Trophoblast cell (in vitro differentiated cells and primary cell): ENCODE data around the gene FES.

Source experiments
- DNase-seq, 2 donors: peaks; one replicate each; pipeline ENCODE4 v3.0.0-alpha.2; 2016
- H2AFZ ChIP-seq: 2 replicates; pipeline ENCODE4 v1.6.1; 2013; ENCODE audit warnings: low read length, moderate library complexity, mild to moderate bottlenecking; ENCODE audit not compliant: insufficient read depth, poor library complexity
- H2AK5ac ChIP-seq: 2 replicates; pipeline ENCODE4 v1.6.1; 2013; ENCODE audit warnings: mild to moderate bottlenecking, low read length
- H2BK120ac ChIP-seq: 2 replicates; pipeline ENCODE4 v1.6.1; 2013; ENCODE audit warnings: low read length, mild to moderate bottlenecking, moderate library complexity; ENCODE audit not compliant: insufficient read depth, poor library complexity
- H2BK12ac ChIP-seq: 2 replicates; pipeline ENCODE4 v1.6.1; 2013; ENCODE audit warnings: mild to moderate bottlenecking, low read length, moderate library complexity
- H2BK5ac ChIP-seq: 2 replicates; pipeline ENCODE4 v1.6.1; 2013; ENCODE audit warnings: low read length, low read depth, moderate library complexity, mild to moderate bottlenecking; ENCODE audit not compliant: poor library complexity
- H3K14ac ChIP-seq: 2 replicates; pipeline ENCODE4 v1.6.1; 2013; ENCODE audit warnings: mild to moderate bottlenecking, low read length
- H3K18ac ChIP-seq: 2 replicates; pipeline ENCODE4 v1.6.1; 2013; ENCODE audit warnings: mild to moderate bottlenecking, low read length
- H3K23ac ChIP-seq: 2 replicates; pipeline ENCODE4 v1.6.1; 2013; ENCODE audit warnings: low read length
- H3K27ac ChIP-seq: 2 replicates; pipeline ENCODE4 v1.5.1; 2013; ENCODE audit warnings: low read depth, mild to moderate bottlenecking, inconsistent platforms, low read length, moderate library complexity
- H3K27me3 ChIP-seq: 2 replicates; pipeline ENCODE4 v1.6.1; 2013; ENCODE audit warnings: inconsistent platforms, mild to moderate bottlenecking, low read length, moderate library complexity; ENCODE audit not compliant: insufficient read depth
- H3K36me3 ChIP-seq, 2 experiments: 1 replicate in 1 of 2; 2 replicates in 1 of 2; pipeline ENCODE4 v1.6.1; 2013; ENCODE audit warnings: low read length in 2 of 2, mild to moderate bottlenecking in 2 of 2, moderate library complexity in 1 of 2; ENCODE audit not compliant: insufficient read depth in 2 of 2, control insufficient read depth in 1 of 2
- H3K4ac ChIP-seq: 2 replicates; pipeline ENCODE4 v1.6.1; 2013; ENCODE audit warnings: low read depth, mild to moderate bottlenecking, low read length, moderate library complexity
- H3K4me1 ChIP-seq, 2 experiments: 1 replicate in 1 of 2; 2 replicates in 1 of 2; pipeline ENCODE4 v1.6.1; 2013; ENCODE audit warnings: low read length in 2 of 2, mild to moderate bottlenecking in 2 of 2, moderate library complexity in 1 of 2; ENCODE audit not compliant: insufficient read depth in 2 of 2, control insufficient read depth in 1 of 2
- H3K4me2 ChIP-seq: 2 replicates; pipeline ENCODE4 v1.6.1; 2013; ENCODE audit warnings: inconsistent platforms, mild to moderate bottlenecking, low read length, moderate library complexity
- H3K4me3 ChIP-seq: 2 replicates; pipeline ENCODE4 v1.5.1; 2013; ENCODE audit warnings: mild to moderate bottlenecking, low read depth, low read length, inconsistent platforms
- H3K79me1 ChIP-seq: one replicate; pipeline ENCODE4 v1.6.1; 2013; ENCODE audit warnings: low read length
- H3K79me2 ChIP-seq: 2 replicates; pipeline ENCODE4 v1.6.1; 2013; ENCODE audit warnings: low read length, mild to moderate bottlenecking; ENCODE audit not compliant: control insufficient read depth, insufficient read depth, poor library complexity
- H3K9ac ChIP-seq: 2 replicates; pipeline ENCODE4 v1.6.1; 2013; ENCODE audit warnings: mild to moderate bottlenecking, low read length
- H3K9me3 ChIP-seq: 2 replicates; pipeline ENCODE4 v1.6.1; 2013; ENCODE audit warnings: low read depth, mild to moderate bottlenecking, control low read depth, inconsistent platforms, low read length; ENCODE audit not compliant: insufficient read depth
- H4K12ac ChIP-seq: 2 replicates; pipeline ENCODE4 v1.6.1; 2013; ENCODE audit warnings: low read depth, mild to moderate bottlenecking, low read length, moderate library complexity
- H4K8ac ChIP-seq: 2 replicates; pipeline ENCODE4 v1.6.1; 2013; ENCODE audit warnings: low read depth, mild to moderate bottlenecking, low read length, moderate library complexity
- H4K91ac ChIP-seq: one replicate; pipeline ENCODE4 v1.6.1; 2013; ENCODE audit warnings: low read depth, mild to moderate bottlenecking, low read length, moderate library complexity
- WGBS: extraction: QIAGEN DNeasy Blood & Tissue Kit; methylation state at CpG from one replicate; pipeline ENCODE4 v1.1.7; 2013; ENCODE audit warnings: missing lambda C conversion rate; ENCODE audit not compliant: insufficient read length, insufficient coverage; ENCODE audit errors: extremely low coverage; 5-methylcytosine and 5-hydroxymethylcytosine counted together

FES gene

GRCh38 chr15:90877315-90877714, 7.0 kb upstream of the FES start:
- H2AK5ac ChIP-seq: no peak overlapping the region
- peaks cover 20% of the 10 kb centered on the region for H3K79me1 ChIP-seq
- no peak overlapping the region for H3K9ac ChIP-seq
- H3K14ac ChIP-seq: no peak overlapping the region
- peaks cover 14 to 19% of the 10 kb centered on the region in 2 experiments for H3K4me1 ChIP-seq
- H3K4ac ChIP-seq: no peak overlapping the region
- no peak overlapping the region for H2BK120ac ChIP-seq
- peaks cover 20% of the 10 kb centered on the region for H3K79me2 ChIP-seq
- H4K91ac ChIP-seq: no peak overlapping the region
- H3K27me3 ChIP-seq: no peaks in the 10 kb centered on the region
- DNase-seq: no peak
- H4K8ac ChIP-seq: no peak overlapping the region
- peak overlapping the region; percentile 23 for H4K12ac ChIP-seq
- H3K4me3 ChIP-seq: no peak overlapping the region
- H3K36me3 ChIP-seq: peaks cover 73% of the 10 kb centered on the region in 2 experiments
- no peak overlapping the region for H2AFZ ChIP-seq
- H3K9me3 ChIP-seq: no peaks in the 10 kb centered on the region
- no peak overlapping the region for H3K27ac ChIP-seq
- no CpG with 5 or more reads among the region's 14 CpGs for WGBS
- no peak overlapping the region for H3K4me2 ChIP-seq
- H2BK12ac ChIP-seq: no peak overlapping the region
- H3K18ac ChIP-seq: no peak overlapping the region
- no peak overlapping the region for H2BK5ac ChIP-seq
- H3K23ac ChIP-seq: no peak overlapping the region

- no peak overlapping the region for H3K27ac ChIP-seq
- no peak overlapping the region for H3K4me3 ChIP-seq
- H2BK12ac ChIP-seq: no peak overlapping the region
- no peaks in the 10 kb centered on the region for H3K9me3 ChIP-seq
- no peak overlapping the region for H2AK5ac ChIP-seq
- peaks cover 14% of the 10 kb centered on the region for H3K79me2 ChIP-seq
- no peak overlapping the region for H2BK5ac ChIP-seq
- H3K4ac ChIP-seq: no peak overlapping the region
- no peak overlapping the region for H3K4me2 ChIP-seq
- H4K12ac ChIP-seq: no peak overlapping the region
- H3K18ac ChIP-seq: no peak overlapping the region
- H3K14ac ChIP-seq: no peak overlapping the region
- no peak overlapping the region for H3K23ac ChIP-seq
- H3K4me1 ChIP-seq: peaks cover 13 to 14% of the 10 kb centered on the region in 2 experiments
- DNase-seq: no peak
- no peaks in the 10 kb centered on the region for H3K27me3 ChIP-seq
- no peak overlapping the region for H3K9ac ChIP-seq
- no CpG with 5 or more reads among the region's 14 CpGs for WGBS
- H3K36me3 ChIP-seq: peaks cover 80% of the 10 kb centered on the region in 2 experiments
- H2BK120ac ChIP-seq: no peak overlapping the region
- peaks cover 13% of the 10 kb centered on the region for H3K79me1 ChIP-seq
- H4K91ac ChIP-seq: no peak overlapping the region
- H4K8ac ChIP-seq: no peak overlapping the region
- no peak overlapping the region for H2AFZ ChIP-seq
Measured at GRCh38 chr15:90877996-90878395, 6.3 kb upstream of the FES start.

GRCh38 chr15:90878660-90879059, 5.6 kb upstream of the FES start:
- H3K4ac ChIP-seq: no peak overlapping the region
- WGBS: no CpG with 5 or more reads among the region's 15 CpGs
- H3K4me2 ChIP-seq: no peak overlapping the region
- no peak overlapping the region for H3K9ac ChIP-seq
- no peak overlapping the region for H2AFZ ChIP-seq
- H3K79me2 ChIP-seq: peaks cover 8% of the 10 kb centered on the region
- H2AK5ac ChIP-seq: no peak overlapping the region
- no peak overlapping the region for H2BK5ac ChIP-seq
- H3K27ac ChIP-seq: no peak overlapping the region
- no peak overlapping the region for H3K4me3 ChIP-seq
- DNase-seq: no peak
- no peak overlapping the region for H4K12ac ChIP-seq
- H3K9me3 ChIP-seq: peaks cover 2% of the 10 kb centered on the region
- H3K18ac ChIP-seq: no peak overlapping the region
- H3K79me1 ChIP-seq: peaks cover 9% of the 10 kb centered on the region
- H3K23ac ChIP-seq: no peak overlapping the region
- H3K14ac ChIP-seq: no peak overlapping the region
- peaks cover 81% of the 10 kb centered on the region in 2 experiments for H3K36me3 ChIP-seq
- no peak overlapping the region for H4K91ac ChIP-seq
- H3K4me1 ChIP-seq: peaks cover 10 to 12% of the 10 kb centered on the region in 2 experiments
- no peaks in the 10 kb centered on the region for H3K27me3 ChIP-seq
- no peak overlapping the region for H2BK12ac ChIP-seq
- no peak overlapping the region for H2BK120ac ChIP-seq
- H4K8ac ChIP-seq: no peak overlapping the region

GRCh38 chr15:90879730-90880366, 4.5 kb upstream of the FES start:
- H3K4me2 ChIP-seq: no peak overlapping the region
- no peak overlapping the region for H4K12ac ChIP-seq
- H3K79me1 ChIP-seq: peaks cover 14% of the 10 kb centered on the region
- H2AK5ac ChIP-seq: no peak overlapping the region
- H3K23ac ChIP-seq: no peak overlapping the region
- WGBS: no CpG with 5 or more reads among the region's 35 CpGs
- H3K9ac ChIP-seq: no peak overlapping the region
- H2BK120ac ChIP-seq: no peak overlapping the region
- H3K9me3 ChIP-seq: peaks cover 5% of the 10 kb centered on the region
- H3K4me3 ChIP-seq: no peak overlapping the region
- H4K91ac ChIP-seq: no peak overlapping the region
- H3K18ac ChIP-seq: no peak overlapping the region
- no peak for DNase-seq
- H3K79me2 ChIP-seq: peaks cover 8% of the 10 kb centered on the region
- H2BK12ac ChIP-seq: no peak overlapping the region
- no peak overlapping the region for H3K27ac ChIP-seq
- H2AFZ ChIP-seq: no peak overlapping the region
- no peak overlapping the region for H3K4ac ChIP-seq
- H3K14ac ChIP-seq: no peak overlapping the region
- peaks cover 13 to 14% of the 10 kb centered on the region in 2 experiments for H3K4me1 ChIP-seq
- peaks cover 81% of the 10 kb centered on the region in 2 experiments for H3K36me3 ChIP-seq
- no peaks in the 10 kb centered on the region for H3K27me3 ChIP-seq
- no peak overlapping the region for H2BK5ac ChIP-seq
- H4K8ac ChIP-seq: no peak overlapping the region
